ENCODE results near the gene TEAD2. TPM values are rescaled to one million over a fixed set of nuclear protein-coding genes. Genes with fewer than 3 reads are reported as not detected.

Gene TEAD2
- total RNA-seq, 1 experiment from 2014 or later = 106 TPM

- TF ChIP-seq MLX (CRISPR knock-in tag; IDR thresholded peaks at IDR 0.05) = peak; percentile 89; the same call in 1 of the 2 replicates
- TF ChIP-seq ZSCAN18 (CRISPR knock-in tag; IDR thresholded peaks at IDR 0.05) = no peak
- peak; percentile 99 for TF ChIP-seq FOXP1 (CRISPR knock-in tag; IDR thresholded peaks at IDR 0.05; ENCODE audit: borderline replicate concordance)
- peak; percentile 90; the same call in 1 of the 2 replicates for TF ChIP-seq TCF7 (CRISPR knock-in tag; IDR thresholded peaks at IDR 0.05; ENCODE audit: low read depth)
- no peak for TF ChIP-seq STAT6 (CRISPR knock-in tag; conservative IDR thresholded peaks at IDR 0.05; ENCODE audit: low read depth)
- peak; percentile 43; the same call in 1 of the 2 replicates for TF ChIP-seq NR1H2 (CRISPR knock-in tag; IDR thresholded peaks at IDR 0.05)
- TF ChIP-seq HMGA2 (CRISPR knock-in tag; IDR thresholded peaks at IDR 0.05) = no peak
- peak; percentile 93 for TF ChIP-seq FOXK1 (CRISPR knock-in tag; IDR thresholded peaks at IDR 0.05)
- peak; percentile 97 for TF ChIP-seq ZNF281 (CRISPR knock-in tag; IDR thresholded peaks at IDR 0.05)
- peak; percentile 88 for TF ChIP-seq USF1 (CRISPR knock-in tag; IDR thresholded peaks at IDR 0.05)
- peak; percentile 99 for TF ChIP-seq AFF4 (CRISPR knock-in tag; IDR thresholded peaks at IDR 0.05; ENCODE audit: borderline replicate concordance)
- TF ChIP-seq FOXJ3 (CRISPR knock-in tag; IDR thresholded peaks at IDR 0.05; ENCODE audit: borderline replicate concordance) = 0 out of 2 replicates have a peak, but pooled peaks have one; percentile 56
- peak; percentile 92; the same call in 1 of the 2 replicates for TF ChIP-seq ZBTB21 (CRISPR knock-in tag; IDR thresholded peaks at IDR 0.05; ENCODE audit: borderline replicate concordance)
- TF ChIP-seq MAX (CRISPR knock-in tag; IDR thresholded peaks at IDR 0.05) = peak; percentile 100
- TF ChIP-seq USF2 (CRISPR knock-in tag; IDR thresholded peaks at IDR 0.05) = peak; percentile 83
- TF ChIP-seq NFYB (CRISPR knock-in tag; conservative IDR thresholded peaks at IDR 0.05; ENCODE audit: low read depth) = peak; percentile 92
- no peak for TF ChIP-seq GRHL2 (CRISPR knock-in tag; IDR thresholded peaks at IDR 0.05; ENCODE audit: insufficient replicate concordance, severe bottlenecking)
- TF ChIP-seq MXD4 (CRISPR knock-in tag; IDR thresholded peaks at IDR 0.05; ENCODE audit: borderline replicate concordance) = no peak
- TF ChIP-seq ZNF317 (CRISPR knock-in tag; IDR thresholded peaks at IDR 0.05; ENCODE audit: borderline replicate concordance, low read depth) = peak; percentile 79
- peak; percentile 96 for TF ChIP-seq TP53 (CRISPR knock-in tag; IDR thresholded peaks at IDR 0.05)
- TF ChIP-seq ZNF425 (CRISPR knock-in tag; conservative IDR thresholded peaks at IDR 0.05) = no peak
These were observed 22.7 kb downstream of the TEAD2 start (continued) for GRCh38 chr19:49339301-49340068.

Measured in WTC11 (cell line).